H9 (cell line): ENCODE results near the gene ARHGAP4. TPM values are rescaled to one million over a fixed set of nuclear protein-coding genes. Genes with fewer than 3 reads are reported as not detected.
A peak's percentile ranks its signal among the peaks of the same experiment; 100 is the strongest.

Experiments
- DNase-seq: peaks from one replicate; pipeline ENCODE4 v3.0.0-alpha.2; 2017
- H2AFZ ChIP-seq: one replicate; pipeline ENCODE4 v1.6.1; 2013; ENCODE audit warnings: mild to moderate bottlenecking, low read length, control low read depth, moderate library complexity
- H2AK5ac ChIP-seq: 2 replicates; pipeline ENCODE4 v1.6.1; 2013; ENCODE audit warnings: low read length, control low read depth, mixed read lengths; ENCODE audit not compliant: insufficient read length
- H2BK120ac ChIP-seq: one replicate; pipeline ENCODE4 v1.6.1; 2013; ENCODE audit warnings: low read depth, mild to moderate bottlenecking, low read length, control low read depth, inconsistent platforms; ENCODE audit not compliant: poor library complexity, severe bottlenecking
- H2BK12ac ChIP-seq: 2 replicates; pipeline ENCODE4 v1.6.1; 2013; ENCODE audit warnings: low read length, control low read depth, mixed read lengths, low read depth; ENCODE audit not compliant: insufficient read length
- H2BK15ac ChIP-seq: 2 replicates; pipeline ENCODE4 v1.6.1; 2013; ENCODE audit warnings: low read depth, low read length, control low read depth
- H2BK20ac ChIP-seq: one replicate; pipeline ENCODE4 v1.6.1; 2013; ENCODE audit warnings: low read depth, mild to moderate bottlenecking, low read length, control low read depth, inconsistent platforms; ENCODE audit not compliant: poor library complexity, severe bottlenecking
- H2BK5ac ChIP-seq: 2 replicates; pipeline ENCODE4 v1.6.1; 2013; ENCODE audit warnings: low read length, control low read depth, mixed read lengths; ENCODE audit not compliant: insufficient read length
- H3K14ac ChIP-seq: 2 replicates; pipeline ENCODE4 v1.6.1; 2013; ENCODE audit warnings: low read length, control low read depth; ENCODE audit not compliant: insufficient read depth
- H3K18ac ChIP-seq: 2 replicates; pipeline ENCODE4 v1.6.1; 2013; ENCODE audit warnings: low read depth, mild to moderate bottlenecking, mixed read lengths, low read length, control low read depth; ENCODE audit not compliant: insufficient read length
- H3K23ac ChIP-seq: 2 replicates; pipeline ENCODE4 v1.6.1; 2013; ENCODE audit warnings: low read length, control low read depth, mixed read lengths, low read depth; ENCODE audit not compliant: insufficient read length
- H3K23me2 ChIP-seq: 2 replicates; pipeline ENCODE4 v1.6.1; 2013; ENCODE audit warnings: low read depth, mild to moderate bottlenecking, mixed read lengths, low read length, control low read depth; ENCODE audit not compliant: insufficient read length, poor library complexity, severe bottlenecking
- H3K27ac ChIP-seq: 2 replicates; pipeline ENCODE4 v1.5.1; 2013; ENCODE audit warnings: low read length, control low read depth, mixed read lengths, low read depth; ENCODE audit not compliant: insufficient read length
- H3K27me3 ChIP-seq: 2 replicates; pipeline ENCODE4 v1.6.1; 2013; ENCODE audit warnings: low read length, control low read depth, inconsistent platforms; ENCODE audit not compliant: insufficient read depth
- H3K4ac ChIP-seq: 2 replicates; pipeline ENCODE4 v1.6.1; 2013; ENCODE audit warnings: low read depth, mild to moderate bottlenecking, control low read depth, inconsistent platforms, low read length, moderate library complexity
- H3K4me1 ChIP-seq: 2 replicates; pipeline ENCODE4 v1.6.1; 2013; ENCODE audit warnings: low read length, control low read depth, inconsistent platforms; ENCODE audit not compliant: insufficient read depth
- H3K4me2 ChIP-seq: 2 replicates; pipeline ENCODE4 v1.6.1; 2013; ENCODE audit warnings: low read length, control low read depth, mixed read lengths; ENCODE audit not compliant: insufficient read length, insufficient read depth
- H3K56ac ChIP-seq: 2 replicates; pipeline ENCODE4 v1.6.1; 2013; ENCODE audit warnings: low read depth, mild to moderate bottlenecking, mixed read lengths, low read length, control low read depth; ENCODE audit not compliant: insufficient read length
- H3K79me1 ChIP-seq: 2 replicates; pipeline ENCODE4 v1.6.1; 2013; ENCODE audit warnings: low read depth, mild to moderate bottlenecking, moderate library complexity, low read length, control low read depth, inconsistent platforms; ENCODE audit not compliant: insufficient read depth, poor library complexity, severe bottlenecking
- H3K79me2 ChIP-seq: 2 replicates; pipeline ENCODE4 v1.6.1; 2013; ENCODE audit warnings: low read length, control low read depth, inconsistent platforms; ENCODE audit not compliant: insufficient read depth
- H3K9ac ChIP-seq: 2 replicates; pipeline ENCODE4 v1.6.1; 2013; ENCODE audit warnings: low read length, control low read depth, mixed read lengths; ENCODE audit not compliant: insufficient read length; ENCODE audit errors: extremely low read depth
- H3K9me3 ChIP-seq: one replicate; pipeline ENCODE4 v1.6.1; 2013; ENCODE audit warnings: low read depth, low read length, inconsistent platforms; ENCODE audit not compliant: control insufficient read depth
- H3T11ph ChIP-seq: one replicate; pipeline ENCODE4 v1.6.1; 2013; ENCODE audit warnings: mild to moderate bottlenecking, low read length, control low read depth, inconsistent platforms
- H4K20me1 ChIP-seq: one replicate; pipeline ENCODE4 v1.6.1; 2013; ENCODE audit not compliant: control insufficient read depth, insufficient read length, insufficient read depth
- H4K5ac ChIP-seq: 2 replicates; pipeline ENCODE4 v1.6.1; 2013; ENCODE audit warnings: low read depth, mild to moderate bottlenecking, mixed read lengths, low read length, control low read depth; ENCODE audit not compliant: insufficient read length
- H4K8ac ChIP-seq: replicated peaks from 2 replicates; pipeline ENCODE4 v1.6.1; 2013; ENCODE audit warnings: low read length, control low read depth, mixed read lengths, low read depth; ENCODE audit not compliant: insufficient read length
- H4K91ac ChIP-seq: 2 replicates; pipeline ENCODE4 v1.6.1; 2013; ENCODE audit warnings: low read depth, mild to moderate bottlenecking, moderate library complexity, mixed read lengths, low read length, control low read depth; ENCODE audit not compliant: insufficient read length
- H3K27ac Mint-ChIP-seq, 3 experiments: 2 replicates in 2 of 3; 3 replicates in 1 of 3; pipeline ENCODE4 v1.8.0; 2020 to 2021; ENCODE audit warnings: mixed read lengths in 3 of 3, mild to moderate bottlenecking in 1 of 3, moderate library complexity in 1 of 3
- H3K27me3 Mint-ChIP-seq: 2 replicates; pipeline ENCODE4 v1.8.0; 2021; ENCODE audit warnings: low read depth, mild to moderate bottlenecking, moderate library complexity, mixed read lengths
- H3K36me3 Mint-ChIP-seq, 3 experiments: 2 replicates in 2 of 3; 3 replicates in 1 of 3; pipeline ENCODE4 v1.8.0; 2020 to 2021; ENCODE audit warnings: low read depth in 3 of 3, mixed read lengths in 3 of 3; ENCODE audit not compliant: insufficient read depth in 1 of 3
- H3K4me1 Mint-ChIP-seq, 2 experiments: 2 replicates each; pipeline ENCODE4 v1.8.0; 2020; ENCODE audit warnings: mixed read lengths in 2 of 2
- H3K4me3 Mint-ChIP-seq, 2 experiments: 2 replicates in 1 of 2; 3 replicates in 1 of 2; pipeline ENCODE4 v1.8.0; 2020 to 2021; ENCODE audit warnings: mild to moderate bottlenecking in 2 of 2, mixed read lengths in 2 of 2, moderate library complexity in 1 of 2
- H3K9me3 Mint-ChIP-seq, 2 experiments: 2 replicates in 1 of 2; 3 replicates in 1 of 2; pipeline ENCODE4 v1.8.0; 2020; ENCODE audit warnings: mild to moderate bottlenecking in 2 of 2, mixed read lengths in 2 of 2, moderate library complexity in 1 of 2
- CTCF ChIP-seq: fragments of 200-600 bp; sonication (generic); conservative IDR thresholded peaks from 3 replicates; pipeline ENCODE4 v1.8.0; 2021; ENCODE audit warnings: antibody characterized with exemption, mild to moderate bottlenecking
- WGBS: extraction: QIAGEN DNeasy Blood & Tissue Kit; methylation state at CpG from one replicate; pipeline ENCODE4 v1.1.7; 2013; ENCODE audit warnings: missing lambda C conversion rate, low lambda C conversion rate, mixed read lengths; ENCODE audit not compliant: insufficient read length; ENCODE audit errors: extremely low coverage; 5-methylcytosine and 5-hydroxymethylcytosine counted together
- total RNA-seq: library from RNA; stranded (reverse); gene quantifications from 2 replicates; pipeline ENCODE4 v1.2.1, GENCODE V29; 2021

ARHGAP4 gene
- total RNA-seq, 1 experiment from 2014 or later: 37.8 TPM

DNA sequence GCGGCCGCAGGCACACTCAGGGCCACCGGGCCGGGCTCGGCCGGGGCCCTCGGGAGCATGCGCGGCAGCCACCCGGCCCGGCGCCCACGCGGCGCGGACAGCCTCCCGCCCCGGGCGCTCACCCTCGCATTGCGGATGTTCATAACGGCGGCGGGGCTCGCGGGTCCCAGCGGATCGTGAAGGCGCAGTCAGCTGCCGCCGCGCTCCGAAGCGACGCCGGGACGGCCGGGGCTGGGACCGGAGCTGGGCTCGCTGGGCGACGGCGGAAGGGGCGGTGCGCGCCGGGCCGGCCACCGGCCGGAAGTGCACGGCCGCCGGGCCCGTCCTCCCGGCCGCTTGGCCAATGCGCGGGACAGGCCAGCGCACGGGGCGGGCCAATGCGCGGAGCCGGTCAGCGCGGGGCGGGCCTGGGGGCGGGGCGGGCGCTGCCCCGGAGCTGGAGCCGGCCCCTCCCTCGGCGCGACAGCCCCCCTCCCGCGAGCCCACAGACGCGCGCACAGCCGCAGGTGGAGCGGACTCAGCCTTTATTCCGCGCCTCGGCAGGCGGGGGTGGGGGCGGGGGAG lies 8.8 kb upstream of the ARHGAP4 start, which contains the start of gene NAA10:
TSS of gene NAA10 (minus strand) at position 276 of the 564 bp plus-strand sequence. CDS start at position 143, 133 bp downstream.
- Histone ChIP-seq H4K8ac (no peak within 1 kb of the TSS), H2BK20ac (no peak within 1 kb of the TSS), H3K27me3 (no peaks in the 10 kb centered on the region), H3K79me2 (no peaks in the 10 kb centered on the region; the same call in 1 of the 2 replicates), H2BK15ac (no peak within 1 kb of the TSS), H2AK5ac (no peak within 1 kb of the TSS), H3K56ac (no peak within 1 kb of the TSS), H2BK12ac (no peak within 1 kb of the TSS), H2BK120ac (no peak within 1 kb of the TSS), H3K4ac (no peak within 1 kb of the TSS), H3K4me2 (peak within 1 kb of the TSS; percentile 66), H4K20me1 (no peaks in the 10 kb centered on the region), H4K91ac (no peak within 1 kb of the TSS), H2AFZ (no peak within 1 kb of the TSS), H3K4me1 (no peaks in the 10 kb centered on the region), H3K79me1 (no peaks in the 10 kb centered on the region), H3K18ac (peak within 1 kb of the TSS; percentile 15), H3K14ac (peak within 1 kb of the TSS; percentile 69), H3K27ac (no peak within 1 kb of the TSS), H3K9me3 (peaks cover 26% of the 10 kb centered on the region), H3K9ac (peak within 1 kb of the TSS; percentile 76), H2BK5ac (no peak within 1 kb of the TSS), H3K23me2 (peaks cover 7% of the 10 kb centered on the region), H3K23ac (no peak within 1 kb of the TSS), H4K5ac (no peak within 1 kb of the TSS), H3T11ph (no peak within 1 kb of the TSS)
- Mint-ChIP-seq H3K4me1 (peaks cover 6 to 18% of the 10 kb centered on the region in 2 experiments; a peak in 3 of 4 replicates), H3K36me3 (peaks cover 25 to 44% (median 25%) of the 10 kb centered on the region in 3 experiments), H3K9me3 (peaks cover 63 to 69% of the 10 kb centered on the region in 2 experiments), H3K27me3 (no peaks in the 10 kb centered on the region), H3K27ac (no peak within 1 kb of the TSS; a peak in 1 of 7 replicates), H3K4me3 (peak within 1 kb of the TSS; percentile 82 to 89)
- peak; percentile 69 for DNase-seq
- WGBS: no CpG with 5 or more reads among the region's 87 CpGs
- no peak for TF ChIP-seq CTCF
